Measurements from ENCODE around the gene SNTB2. TPM values are rescaled to one million over a fixed set of nuclear protein-coding genes. Genes with fewer than 3 reads are reported as not detected.
"Not testable (repeated sequence)": the region's sequence is repeated elsewhere in the genome, so short reads cannot be mapped to it uniquely, and the experiment has no call there.

The SNTB2 gene
- total and polyA plus RNA-seq, 2 donors (not counting 1 experiment from before 2014, with no cell fraction given) = 51.8 to 63.3 TPM

GRCh38 chr16:69244336-69244735 is 57.4 kb downstream of the SNTB2 start:
- Histone ChIP-seq H3K4me1 (ENCODE audit: control insufficient read depth, extremely low read depth, insufficient read depth, low read length) (peaks cover 3% of the 10 kb centered on the region), H3K9me3 (ENCODE audit: control insufficient read depth, insufficient read depth, low read depth, low read length) (no peaks in the 10 kb centered on the region), H3K36me3 (ENCODE audit: control insufficient read depth, insufficient read depth, low read length) (peaks cover 2% of the 10 kb centered on the region), H4K20me1 (ENCODE audit: control insufficient read depth, extremely low read depth, insufficient read depth, low read length) (no peaks in the 10 kb centered on the region), H3K27me3 (ENCODE audit: control insufficient read depth, insufficient read depth, low read length) (no peaks in the 10 kb centered on the region), H2AFZ (ENCODE audit: low read length) (no peak overlapping the region), H3K79me2 (ENCODE audit: control insufficient read depth, insufficient read depth, low read length) (peaks cover 36% of the 10 kb centered on the region), H3K27ac (ENCODE audit: insufficient read depth, low read length) (no peak overlapping the region), H3K4me2 (ENCODE audit: extremely low read depth, insufficient read depth, low read length) (no peak overlapping the region), H3K4me3 (replicated peaks in 1 of 4; ENCODE audit: control extremely low read depth in 1 of 4, insufficient read depth in 1 of 4, low read depth in 3 of 4, low read length in 4 of 4) (no peak overlapping the region), H3K9ac (ENCODE audit: insufficient read depth, low read length) (no peak overlapping the region)
- DNase-seq (ENCODE audit: low read depth in 2 of 2) = no peak
- TF ChIP-seq EZH2 (IDR thresholded peaks at IDR 0.05; ENCODE audit: low read length, missing control alignments) (no peak), CTCF (conservative IDR thresholded peaks at IDR 0.05 in 1 of 2, IDR thresholded peaks at IDR 0.05 in 1 of 2; ENCODE audit: low read depth in 1 of 2, low read length in 2 of 2) (no peak)

DNA sequence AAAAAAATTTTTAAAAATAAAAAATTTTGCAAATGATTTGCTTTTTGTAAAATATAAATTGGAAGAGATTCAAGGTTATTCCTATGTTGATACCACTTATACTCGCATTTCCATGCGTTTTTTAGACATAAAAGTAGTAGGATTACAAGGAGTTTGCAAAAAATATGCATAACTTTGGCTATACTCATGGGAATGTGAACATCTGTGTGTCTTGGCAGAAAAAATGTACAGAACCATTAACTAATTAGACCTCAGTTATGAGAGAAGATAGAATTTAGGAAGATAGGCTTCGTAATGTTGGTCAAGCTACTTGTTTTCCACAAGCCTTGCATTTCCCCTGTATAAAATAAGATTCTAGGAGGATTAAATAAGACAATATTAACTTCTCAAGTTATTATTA is 63.1 kb downstream of the SNTB2 start:
- Histone ChIP-seq H3K79me2 (ENCODE audit: control insufficient read depth, insufficient read depth, low read length) (peaks cover 27% of the 10 kb centered on the region), H4K20me1 (ENCODE audit: control insufficient read depth, extremely low read depth, insufficient read depth, low read length) (no peaks in the 10 kb centered on the region), H3K27me3 (ENCODE audit: control insufficient read depth, insufficient read depth, low read length) (no peaks in the 10 kb centered on the region), H3K4me2 (ENCODE audit: extremely low read depth, insufficient read depth, low read length) (no peak overlapping the region), H2AFZ (ENCODE audit: low read length) (no peak overlapping the region), H3K9ac (ENCODE audit: insufficient read depth, low read length) (no peak overlapping the region), H3K9me3 (ENCODE audit: control insufficient read depth, insufficient read depth, low read depth, low read length) (no peaks in the 10 kb centered on the region), H3K4me3 (replicated peaks in 1 of 4; ENCODE audit: control extremely low read depth in 1 of 4, insufficient read depth in 1 of 4, low read depth in 3 of 4, low read length in 4 of 4) (no peak overlapping the region), H3K4me1 (ENCODE audit: control insufficient read depth, extremely low read depth, insufficient read depth, low read length) (no peaks in the 10 kb centered on the region), H3K27ac (ENCODE audit: insufficient read depth, low read length) (no peak overlapping the region), H3K36me3 (ENCODE audit: control insufficient read depth, insufficient read depth, low read length) (peaks cover 4% of the 10 kb centered on the region)
- no peak for TF ChIP-seq CTCF (conservative IDR thresholded peaks at IDR 0.05 in 1 of 2, IDR thresholded peaks at IDR 0.05 in 1 of 2; ENCODE audit: low read depth in 1 of 2, low read length in 2 of 2)
- TF ChIP-seq EZH2 (IDR thresholded peaks at IDR 0.05; ENCODE audit: low read length, missing control alignments) = no peak
- DNase-seq (ENCODE audit: low read depth in 2 of 2) = peak; percentile 20 to 23

- Histone ChIP-seq H3K4me1 (ENCODE audit: control insufficient read depth, extremely low read depth, insufficient read depth, low read length) (no peaks in the 10 kb centered on the region), H4K20me1 (ENCODE audit: control insufficient read depth, extremely low read depth, insufficient read depth, low read length) (no peaks in the 10 kb centered on the region), H3K9ac (ENCODE audit: insufficient read depth, low read length) (no peak overlapping the region), H3K79me2 (ENCODE audit: control insufficient read depth, insufficient read depth, low read length) (peaks cover 36% of the 10 kb centered on the region), H3K36me3 (ENCODE audit: control insufficient read depth, insufficient read depth, low read length) (peaks cover 2% of the 10 kb centered on the region), H3K4me3 (replicated peaks in 1 of 4; ENCODE audit: control extremely low read depth in 1 of 4, insufficient read depth in 1 of 4, low read depth in 3 of 4, low read length in 4 of 4) (no peak overlapping the region), H2AFZ (ENCODE audit: low read length) (no peak overlapping the region), H3K27ac (ENCODE audit: insufficient read depth, low read length) (no peak overlapping the region), H3K27me3 (ENCODE audit: control insufficient read depth, insufficient read depth, low read length) (no peaks in the 10 kb centered on the region), H3K4me2 (ENCODE audit: extremely low read depth, insufficient read depth, low read length) (no peak overlapping the region), H3K9me3 (ENCODE audit: control insufficient read depth, insufficient read depth, low read depth, low read length) (no peaks in the 10 kb centered on the region)
- peak in 1 of 2 donors; percentile 34 for DNase-seq (ENCODE audit: low read depth in 2 of 2)
- no peak for TF ChIP-seq CTCF (conservative IDR thresholded peaks at IDR 0.05 in 1 of 2, IDR thresholded peaks at IDR 0.05 in 1 of 2; ENCODE audit: low read depth in 1 of 2, low read length in 2 of 2)
- no peak for TF ChIP-seq EZH2 (IDR thresholded peaks at IDR 0.05; ENCODE audit: low read length, missing control alignments)
These were observed 66.9 kb downstream of the SNTB2 start for GRCh38 chr16:69253870-69254341.

DNA sequence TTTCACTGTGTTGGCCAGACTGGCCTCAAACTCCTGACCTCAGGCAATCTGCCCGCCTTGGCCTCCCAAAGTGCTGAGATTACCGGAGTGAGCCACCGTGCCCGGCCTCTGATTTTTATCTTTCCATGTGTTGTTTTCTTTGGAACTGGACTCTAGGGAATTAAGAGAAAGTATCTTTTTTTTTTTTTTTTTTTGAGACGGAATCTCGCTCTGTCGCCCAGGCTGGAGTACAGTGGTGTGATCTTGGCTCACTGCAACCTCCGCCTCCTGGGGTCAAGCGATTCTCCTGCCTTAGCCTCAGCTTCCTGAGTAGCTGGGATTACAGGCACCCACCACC is 72.4 kb downstream of the SNTB2 start:
- H3K36me3 ChIP-seq (ENCODE audit: control insufficient read depth, insufficient read depth, low read length); DNase-seq (ENCODE audit: low read depth in 2 of 2); H3K9me3 ChIP-seq (ENCODE audit: control insufficient read depth, insufficient read depth, low read depth, low read length); H3K9ac ChIP-seq (ENCODE audit: insufficient read depth, low read length); H3K4me3 ChIP-seq (replicated peaks in 1 of 4; ENCODE audit: control extremely low read depth in 1 of 4, insufficient read depth in 1 of 4, low read depth in 3 of 4, low read length in 4 of 4); H4K20me1 ChIP-seq (ENCODE audit: control insufficient read depth, extremely low read depth, insufficient read depth, low read length); H3K4me2 ChIP-seq (ENCODE audit: extremely low read depth, insufficient read depth, low read length); H3K27ac ChIP-seq (ENCODE audit: insufficient read depth, low read length); H3K4me1 ChIP-seq (ENCODE audit: control insufficient read depth, extremely low read depth, insufficient read depth, low read length); H2AFZ ChIP-seq (ENCODE audit: low read length); H3K27me3 ChIP-seq (ENCODE audit: control insufficient read depth, insufficient read depth, low read length): not testable (repeated sequence)
- H3K79me2 ChIP-seq (ENCODE audit: control insufficient read depth, insufficient read depth, low read length) = peaks cover 26% of the 10 kb centered on the region
